Measurements from ENCODE around the gene PHKA2. TPM values are rescaled to one million over a fixed set of nuclear protein-coding genes. Genes with fewer than 3 reads are reported as not detected.
"Not testable (repeated sequence)": the region's sequence is repeated elsewhere in the genome, so short reads cannot be mapped to it uniquely, and the experiment has no call there.

Gene PHKA2
- total RNA-seq, 1 experiment from 2014 or later: 9.1 TPM

DNA sequence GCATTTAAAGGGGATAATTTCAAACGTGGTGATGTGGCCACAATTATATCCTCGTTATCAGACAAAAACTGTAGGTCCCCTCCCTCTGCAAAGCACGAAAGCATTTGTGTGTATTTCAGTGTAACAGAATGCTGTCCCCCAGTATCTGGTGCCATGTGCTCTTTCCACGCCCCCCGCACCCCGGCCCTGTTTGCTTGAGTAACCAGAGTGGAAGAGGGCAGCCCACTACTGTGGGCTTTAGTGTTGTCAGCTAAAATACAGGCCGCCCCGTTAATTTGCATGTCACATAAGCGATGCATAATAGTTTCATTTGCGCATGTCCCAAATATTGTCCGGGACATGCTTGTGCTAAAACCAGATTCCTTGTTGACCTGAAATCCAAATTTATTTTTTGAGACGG lies 110.1 kb downstream of the PHKA2 start:
- DNase-seq (ENCODE audit: extremely low read depth, low read depth): no peak

DNA sequence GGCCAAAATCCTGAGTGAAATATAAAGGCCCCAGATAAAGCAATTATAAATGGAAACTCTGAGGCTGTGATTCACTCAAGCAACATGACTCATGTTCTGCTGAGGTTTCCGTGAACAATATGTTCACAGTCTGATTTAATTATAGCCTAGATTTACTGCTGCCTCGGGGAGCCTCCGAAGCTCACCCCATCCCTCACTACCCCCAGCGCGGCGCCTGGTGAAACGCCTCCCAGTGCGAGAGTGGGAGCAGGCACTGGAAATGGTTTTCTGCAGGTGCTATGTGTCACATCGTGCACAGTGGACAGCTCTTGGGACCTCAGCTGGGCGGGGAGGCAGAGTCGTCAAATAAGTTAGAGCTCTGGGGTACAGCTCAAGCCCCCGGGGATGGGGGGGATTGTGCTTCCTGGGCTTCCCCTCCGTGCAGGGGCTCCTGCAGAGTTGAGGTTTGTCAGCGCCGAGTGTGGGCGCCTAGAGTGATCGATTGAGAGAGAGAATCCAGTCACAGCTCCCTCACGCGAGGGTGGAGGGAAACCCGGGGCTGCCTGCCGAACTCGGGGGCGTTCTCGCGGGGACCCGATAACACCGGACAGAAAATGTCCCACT lies 110.6 kb downstream of the PHKA2 start:
- peak; percentile 25 for DNase-seq (ENCODE audit: extremely low read depth, low read depth)

DNA sequence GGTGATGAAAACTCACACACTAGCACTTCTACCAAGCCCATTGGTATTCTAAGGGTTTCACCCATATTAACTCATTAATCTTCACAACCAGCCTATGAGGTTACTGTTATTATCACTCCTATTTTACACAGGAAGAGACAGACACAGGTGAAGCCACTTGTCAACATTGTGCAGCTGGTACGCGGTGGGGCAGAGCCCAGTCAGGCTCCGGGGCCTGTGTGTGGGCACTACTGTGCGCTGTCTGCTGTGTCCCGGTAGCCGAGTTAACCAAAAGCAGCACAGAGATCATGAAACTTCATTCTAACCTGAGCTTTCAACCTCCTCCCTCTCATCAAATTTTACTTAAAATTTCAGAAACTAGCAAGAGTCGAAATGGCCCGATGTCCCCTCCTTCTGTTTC lies 111.3 kb downstream of the PHKA2 start:
- DNase-seq (ENCODE audit: extremely low read depth, low read depth): no peak

DNA sequence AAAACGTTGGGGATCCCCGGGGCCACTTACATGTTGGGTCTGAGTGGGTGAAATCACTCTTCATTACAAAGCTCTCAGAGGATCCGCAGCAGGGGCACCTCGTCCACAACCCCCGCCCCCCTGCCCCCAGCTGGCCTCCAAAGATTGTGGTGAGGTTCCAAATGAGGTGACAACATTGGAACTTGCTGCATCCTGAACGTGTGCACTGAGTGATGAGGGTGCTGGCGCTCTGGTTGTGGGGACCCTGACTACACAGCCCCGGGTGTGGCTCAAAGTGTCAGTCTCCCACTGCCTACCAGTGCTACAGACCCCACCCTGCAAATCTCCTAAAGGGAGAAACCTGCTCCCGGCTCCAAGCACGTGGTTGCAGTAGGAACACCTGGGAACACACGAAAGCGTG lies 111.9 kb downstream of the PHKA2 start:
- DNase-seq (ENCODE audit: extremely low read depth, low read depth): no peak

DNA sequence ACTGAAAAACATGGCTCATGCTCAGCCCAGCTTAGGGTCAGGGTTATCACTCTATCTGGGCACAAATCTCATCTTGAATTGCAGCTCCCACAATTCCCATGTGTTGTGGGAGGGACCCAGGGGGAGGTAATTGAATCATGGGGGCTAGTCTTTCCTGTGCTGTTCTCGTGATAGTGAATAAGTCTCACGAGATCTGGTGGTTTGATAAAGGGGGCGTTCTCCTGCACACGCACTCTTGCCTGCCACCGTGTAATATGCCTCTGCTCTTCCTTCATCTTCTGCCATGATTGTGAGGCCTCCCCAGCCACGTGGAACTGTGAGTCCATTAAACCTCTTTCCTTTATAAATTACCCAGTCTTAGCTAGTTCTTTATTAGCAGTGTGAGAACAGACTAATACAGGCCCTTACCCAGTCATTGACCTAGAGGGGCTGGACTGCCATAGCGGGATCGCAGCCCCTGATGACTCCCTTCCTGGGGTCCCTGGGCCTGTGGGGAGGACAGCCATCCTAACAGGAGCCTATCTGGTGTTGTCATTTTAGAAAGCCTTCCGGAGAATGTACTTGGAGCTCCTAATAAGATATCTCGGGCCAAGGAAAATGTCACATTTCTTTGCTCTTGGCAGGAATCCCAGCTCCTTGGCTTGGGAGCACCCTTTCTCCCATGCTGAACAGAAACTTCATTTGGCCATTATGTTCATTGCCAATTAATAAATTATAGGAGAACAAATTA lies 112.6 kb downstream of the PHKA2 start:
- DNase-seq (ENCODE audit: extremely low read depth, low read depth): no peak

DNA sequence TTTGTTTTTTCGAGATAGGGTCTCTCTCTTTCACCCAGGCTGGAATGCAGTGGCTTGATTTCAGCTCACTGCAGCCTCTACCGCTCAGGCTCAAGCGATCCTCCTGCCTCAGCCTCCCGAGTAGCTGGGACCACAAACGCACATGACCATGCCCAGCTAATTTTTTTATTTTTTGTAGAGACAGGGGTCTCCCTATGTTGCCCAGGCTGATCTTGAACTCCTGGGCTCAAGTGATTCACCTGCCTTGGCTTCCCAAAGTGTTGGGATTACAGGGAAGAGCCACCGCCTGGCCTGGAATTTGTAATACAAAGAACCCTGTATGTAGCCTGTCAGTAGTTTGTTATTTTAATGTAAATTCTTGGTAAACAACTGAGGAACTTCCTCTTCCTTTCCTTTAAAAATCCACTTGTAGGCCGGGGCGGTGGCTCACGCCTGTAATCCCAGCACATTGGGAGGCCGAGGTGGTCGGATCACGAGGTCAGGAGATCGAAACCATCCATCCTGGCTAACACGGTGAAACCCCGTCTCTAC lies 119.5 kb downstream of the PHKA2 start:
- DNase-seq (ENCODE audit: extremely low read depth, low read depth): no peak

DNA sequence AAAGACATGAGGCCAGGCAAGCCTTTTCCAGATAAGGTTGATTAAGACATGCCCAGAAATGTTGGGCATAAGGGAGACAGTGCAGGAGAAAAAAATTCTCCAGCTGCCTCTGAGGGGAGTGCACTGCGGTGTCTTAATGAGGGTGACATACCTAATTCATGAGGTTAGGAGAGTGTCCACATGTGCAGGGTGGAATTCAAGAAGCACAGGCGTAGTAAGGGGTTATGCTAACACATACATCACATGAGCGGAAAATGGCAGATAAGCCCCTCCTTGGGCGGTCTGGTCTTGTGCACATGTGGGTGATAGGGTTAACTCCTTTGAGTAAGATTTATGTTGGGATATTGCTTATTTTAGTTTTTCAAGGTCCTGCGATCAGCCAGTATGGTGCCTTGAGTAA lies 122.4 kb downstream of the PHKA2 start:
- DNase-seq (ENCODE audit: extremely low read depth, low read depth): no peak

DNA sequence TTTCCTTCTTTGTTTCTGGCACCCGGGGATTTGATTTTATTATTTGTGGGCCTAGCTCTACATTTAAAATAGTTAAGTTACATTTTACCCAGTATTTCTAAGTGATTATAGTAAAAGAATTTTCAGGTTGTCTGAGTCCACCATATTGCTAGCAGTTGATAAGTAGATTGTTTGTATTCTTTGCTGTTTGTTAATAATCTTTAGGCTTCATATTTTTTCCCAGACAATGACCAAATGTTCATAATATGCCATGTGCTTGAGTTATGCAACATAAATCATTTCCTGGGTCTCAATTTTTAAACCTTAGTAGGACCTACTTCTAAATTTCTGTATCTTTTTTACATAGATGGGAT lies 127.3 kb downstream of the PHKA2 start:
- no peak for DNase-seq (ENCODE audit: extremely low read depth, low read depth)

DNA sequence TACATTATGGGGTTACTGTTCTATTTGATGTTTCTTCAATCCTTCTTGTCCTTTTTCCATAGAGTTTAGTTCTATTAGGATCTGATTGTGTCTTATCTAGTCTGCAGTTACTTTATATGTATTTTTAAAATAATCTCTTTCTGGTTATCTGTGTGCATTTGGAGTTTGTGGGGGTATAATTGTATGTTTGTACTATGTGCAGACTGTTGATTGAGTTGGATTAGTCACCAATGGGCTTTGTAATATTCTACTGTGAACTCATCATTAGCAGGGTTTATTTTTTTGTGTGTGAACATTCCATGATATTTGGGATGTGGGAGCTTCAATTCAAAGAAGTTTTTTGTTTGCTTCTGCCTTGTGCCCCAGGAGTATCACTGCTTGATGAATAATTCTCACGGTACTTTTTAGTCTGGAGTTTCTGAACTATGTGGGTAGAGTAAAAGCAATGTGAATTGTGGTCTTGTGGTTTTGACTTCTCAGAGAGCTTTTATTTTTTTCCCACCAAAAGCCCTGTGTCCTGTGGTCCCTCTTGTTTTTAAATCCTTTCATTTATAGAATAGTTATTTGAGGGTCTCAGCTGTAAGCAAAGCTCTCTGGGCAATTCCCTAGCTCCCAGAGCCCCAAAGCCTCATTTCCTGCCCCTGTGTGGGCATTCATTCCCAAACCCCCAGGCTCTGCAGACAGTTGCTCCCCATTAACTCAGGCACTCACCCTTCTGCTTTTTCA lies 127.8 kb downstream of the PHKA2 start:
- no peak for DNase-seq (ENCODE audit: extremely low read depth, low read depth)

DNA sequence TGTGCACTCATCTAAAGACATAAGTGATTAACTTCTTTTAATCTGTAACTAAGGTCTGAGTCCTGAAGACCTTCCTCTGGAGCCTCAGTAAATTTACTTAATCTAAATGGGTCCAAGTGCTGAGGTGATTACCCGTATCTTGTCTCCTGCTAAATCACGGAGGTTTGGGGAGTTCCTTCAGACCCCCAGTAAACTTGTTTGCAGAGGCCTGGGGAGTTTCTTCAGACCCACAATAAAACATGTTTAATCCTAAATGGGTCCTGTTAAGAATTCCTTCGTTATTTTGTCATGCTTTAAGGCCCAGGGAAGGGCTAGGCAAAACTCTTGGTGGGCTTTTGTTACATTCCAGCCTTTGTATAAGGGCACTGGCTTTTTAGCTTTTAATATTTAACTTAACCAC lies 136.0 kb downstream of the PHKA2 start:
- DNase-seq (ENCODE audit: extremely low read depth, low read depth): not testable (repeated sequence)

Small RNA genes lying within 50 kb of the gene (small RNA-seq; reads per million reads assigned to genes)
- 0 reads per million in 2 experiments for gene RN7SL48P

Other genes starting within 250 kb of the PHKA2 start
- 18.2 and 18.3 TPM in 2 replicates for gene ADGRG2, start 138.4 kb upstream of the PHKA2 start, total RNA-seq (2014; rRNA removed; shearing (Covaris generic))